Hepatocyte (in vitro differentiated cells): Measurements from ENCODE around the gene WNK1. TPM values are rescaled to one million over a fixed set of nuclear protein-coding genes. Genes with fewer than 3 reads are reported as not detected.
A peak's percentile ranks its signal among the peaks of the same experiment; 100 is the strongest.
"Not testable (repeated sequence)": the region's sequence is repeated elsewhere in the genome, so short reads cannot be mapped to it uniquely, and the experiment has no call there.

ENCODE experiments used
- DNase-seq: peaks from one replicate; pipeline ENCODE4 v3.0.0-alpha.2; 2016; ENCODE audit warnings: low spot score
- H2AFZ ChIP-seq: fragments of 200-600 bp; sonication (generic); 2 replicates; pipeline ENCODE4 v1.6.0; 2016; ENCODE audit warnings: antibody characterized with exemption, mild to moderate bottlenecking
- H3K27ac ChIP-seq: fragments of 200-600 bp; sonication (generic); 2 replicates; pipeline ENCODE4 v1.5.1; 2016; ENCODE audit warnings: mild to moderate bottlenecking
- H3K27me3 ChIP-seq: fragments of 200-600 bp; sonication (generic); 2 replicates; pipeline ENCODE4 v1.6.1; 2016
- H3K36me3 ChIP-seq: fragments of 200-600 bp; sonication (generic); replicated peaks from 2 replicates; pipeline ENCODE4 v1.5.1; 2016; ENCODE audit warnings: low read depth; ENCODE audit not compliant: insufficient read depth
- H3K4me1 ChIP-seq: fragments of 200-600 bp; sonication (generic); 2 replicates; pipeline ENCODE4 v1.5.1; 2016; ENCODE audit warnings: mild to moderate bottlenecking, moderate library complexity; ENCODE audit not compliant: insufficient read depth
- H3K4me2 ChIP-seq: fragments of 200-600 bp; sonication (generic); 2 replicates; pipeline ENCODE4 v1.6.0; 2016
- H3K4me3 ChIP-seq: fragments of 200-600 bp; sonication (generic); 2 replicates; pipeline ENCODE4 v1.5.1; 2016; ENCODE audit warnings: mild to moderate bottlenecking
- H3K79me2 ChIP-seq: fragments of 200-600 bp; sonication (generic); 2 replicates; pipeline ENCODE4 v1.6.0; 2017; ENCODE audit warnings: mild to moderate bottlenecking
- H3K9me2 ChIP-seq: fragments of 200-600 bp; sonication (generic); replicated peaks from 2 replicates; pipeline ENCODE4 v1.6.0; 2017; ENCODE audit warnings: mild to moderate bottlenecking; ENCODE audit not compliant: insufficient read depth
- H3K9me3 ChIP-seq: fragments of 200-600 bp; sonication (generic); 2 replicates; pipeline ENCODE4 v1.5.1; 2016; ENCODE audit warnings: low read depth, mild to moderate bottlenecking
- H4K20me1 ChIP-seq: fragments of 200-600 bp; sonication (generic); 2 replicates; pipeline ENCODE4 v1.6.0; 2016; ENCODE audit warnings: mild to moderate bottlenecking; ENCODE audit not compliant: insufficient read depth, poor library complexity, severe bottlenecking
- CTCF ChIP-seq: fragments of 200-600 bp; sonication (generic); IDR thresholded peaks from 2 replicates; pipeline ENCODE4 v1.5.1; 2016; ENCODE audit warnings: antibody characterized with exemption, mild to moderate bottlenecking; ENCODE audit not compliant: poor library complexity
- EZH2 ChIP-seq: fragments of 200-600 bp; sonication (generic); IDR thresholded peaks from 2 replicates; pipeline ENCODE4 v1.6.1; 2016; ENCODE audit warnings: antibody characterized with exemption, mild to moderate bottlenecking, borderline replicate concordance
- EZH2phosphoT487 ChIP-seq: fragments of 200-600 bp; sonication (generic); IDR thresholded peaks from one replicate; pipeline ENCODE4 v1.6.1; 2018; ENCODE audit warnings: antibody characterized with exemption, mild to moderate bottlenecking, low read depth, moderate library complexity; ENCODE audit not compliant: unreplicated experiment, severe bottlenecking
- WGBS: methylation state at CpG from one replicate; pipeline ENCODE4 v1.1.6; 2016; ENCODE audit warnings: low lambda C conversion rate; ENCODE audit errors: missing lambda C conversion rate; 5-methylcytosine and 5-hydroxymethylcytosine counted together
- polyA plus RNA-seq: library from polyadenylated mRNA; unstranded; fragments of >200 nt; fragmentation: Nextera tagmentation; extraction: Ambion mirVana; gene quantifications from 2 replicates; pipeline ENCODE4 v1.2.1, GENCODE V29; 2016
- total RNA-seq: library from RNA; depleted of rRNA; stranded (reverse); fragments of >200 nt; gene quantifications from 2 replicates; pipeline ENCODE4 v1.2.3, GENCODE V29; 2014

The WNK1 gene
- total RNA-seq (62.6 and 63.7 TPM in 2 replicates), polyA plus RNA-seq (51.2 and 58.5 TPM in 2 replicates)

DNA sequence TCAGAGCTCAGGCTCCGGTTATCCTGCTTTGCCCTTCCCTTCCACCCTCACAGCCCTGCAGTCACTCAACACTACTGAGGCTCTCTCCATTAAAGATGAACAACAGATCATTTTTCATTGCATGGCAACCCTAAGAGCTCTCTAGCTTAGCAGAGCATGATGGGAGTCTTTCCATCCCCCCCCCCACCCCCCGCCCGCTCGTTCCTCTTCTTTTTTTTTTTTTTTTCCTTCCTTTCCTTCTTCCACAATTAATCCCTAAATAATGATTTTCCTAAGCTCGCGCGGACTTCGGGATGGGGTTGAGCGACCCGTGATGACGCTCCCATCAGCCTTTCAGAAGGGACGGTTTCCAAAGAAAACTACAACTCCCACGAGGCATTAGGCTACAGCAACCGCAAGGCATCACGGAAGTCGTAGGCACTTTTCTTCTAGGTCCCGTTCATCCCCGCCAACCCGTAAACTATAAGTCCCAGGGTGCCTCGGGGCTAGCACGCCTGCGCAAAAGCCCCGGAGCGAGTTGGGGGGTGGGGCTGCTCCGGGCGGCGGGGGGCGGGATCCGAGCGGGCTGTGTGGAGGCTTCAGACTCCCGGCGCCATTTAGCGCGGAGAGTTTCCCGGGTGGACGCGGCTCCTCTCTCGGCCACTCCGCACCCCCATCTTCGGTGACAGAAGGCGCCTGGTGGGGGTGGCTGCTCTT lies at the start of gene WNK1:
TSS of gene WNK1 (plus strand) at position 581 of the 696 bp plus-strand sequence. CDS start 987 bp downstream, outside the sequence.
- TF ChIP-seq EZH2phosphoT487, result no peak
- TF ChIP-seq EZH2, result no peak
- no peak for TF ChIP-seq CTCF
- peaks cover 12% of the 10 kb centered on the region for H3K4me1 ChIP-seq
- no peaks in the 10 kb centered on the region for H3K27me3 ChIP-seq
- H3K27ac ChIP-seq, result peak within 1 kb of the TSS; percentile 97
- peaks cover 42% of the 10 kb centered on the region for H3K79me2 ChIP-seq
- peak within 1 kb of the TSS; percentile 69 for H2AFZ ChIP-seq
- under 1% methylated on average over 23 of the region's 41 CpGs for WGBS
- peak within 1 kb of the TSS; percentile 90 for H3K4me2 ChIP-seq
- H3K36me3 ChIP-seq, result no peaks in the 10 kb centered on the region
- DNase-seq, result peak; percentile 99
- H3K4me3 ChIP-seq, result peak within 1 kb of the TSS; percentile 23
- no peaks in the 10 kb centered on the region for H3K9me2 ChIP-seq
- H3K9me3 ChIP-seq, result no peaks in the 10 kb centered on the region
- H4K20me1 ChIP-seq, result peaks cover 39% of the 10 kb centered on the region

DNA sequence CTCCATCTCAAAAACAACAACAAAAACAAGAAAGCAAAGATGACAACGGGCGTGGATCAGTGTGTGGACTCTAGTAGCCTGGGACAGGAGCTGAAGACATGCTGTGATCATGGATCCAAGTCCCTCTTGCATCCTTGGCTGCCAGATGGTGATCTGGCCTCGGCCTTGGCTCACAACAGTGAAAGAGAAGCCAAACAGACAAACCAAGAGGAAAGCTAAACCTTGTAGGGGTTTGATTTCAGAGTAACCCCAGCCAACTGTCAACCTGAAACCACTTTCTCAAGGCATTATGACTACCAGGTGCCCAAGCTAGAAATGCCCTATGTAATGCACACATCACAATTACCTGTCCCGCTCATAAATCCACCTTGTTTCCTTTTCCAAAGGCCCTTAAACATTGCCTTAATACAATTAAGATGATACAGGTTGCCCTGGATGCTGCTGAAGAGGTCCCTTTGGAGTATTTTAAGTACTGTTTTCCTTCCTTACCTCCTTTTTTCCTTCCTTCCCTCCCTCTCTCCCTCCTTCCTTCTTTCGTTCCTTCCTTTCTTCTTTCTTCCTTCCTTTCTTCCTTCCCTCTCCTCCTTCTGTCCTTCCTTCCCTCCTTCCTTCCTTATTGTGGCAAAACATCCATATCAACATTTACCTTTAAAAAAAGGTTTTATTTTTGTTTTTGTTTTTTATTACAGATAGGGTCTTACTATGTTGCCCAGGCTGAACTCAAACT lies 47.7 kb upstream of the WNK1 start:
- TF ChIP-seq EZH2phosphoT487 (no peak), EZH2 (no peak), CTCF (no peak)
- Histone ChIP-seq H3K4me2 (no peak overlapping the region), H3K79me2 (no peaks in the 10 kb centered on the region), H3K4me3 (no peak overlapping the region), H3K4me1 (no peaks in the 10 kb centered on the region), H3K9me3 (no peaks in the 10 kb centered on the region), H2AFZ (no peak overlapping the region), H3K9me2 (no peaks in the 10 kb centered on the region), H3K27me3 (no peaks in the 10 kb centered on the region), H3K36me3 (no peaks in the 10 kb centered on the region), H3K27ac (no peak overlapping the region), H4K20me1 (no peaks in the 10 kb centered on the region)
- WGBS, result 94% methylated on average over 5 of the region's 5 CpGs
- no peak for DNase-seq

DNA sequence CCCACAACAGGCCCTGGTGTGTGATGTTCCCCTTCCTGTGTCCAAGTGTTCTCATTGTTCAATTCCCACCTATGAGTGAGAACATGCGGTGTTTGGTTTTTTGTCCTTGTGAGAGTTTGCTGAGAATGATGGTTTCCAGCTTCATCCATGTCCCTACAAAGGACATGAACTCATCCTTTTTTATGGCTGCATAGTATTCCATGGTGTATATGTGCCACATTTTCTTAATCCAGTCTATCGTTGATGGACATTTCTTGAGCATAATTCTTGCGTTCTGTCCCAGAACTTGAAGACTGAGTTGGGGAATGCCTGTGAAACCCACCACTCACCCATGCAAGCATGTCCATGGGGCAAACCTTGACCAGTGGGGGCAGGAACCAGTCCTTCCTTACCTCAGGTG lies 44.3 kb upstream of the WNK1 start:
- H3K36me3 ChIP-seq, H3K79me2 ChIP-seq, H3K9me3 ChIP-seq, H3K27me3 ChIP-seq, H3K4me1 ChIP-seq, H3K4me3 ChIP-seq, H4K20me1 ChIP-seq, H3K9me2 ChIP-seq, H3K4me2 ChIP-seq, DNase-seq, H2AFZ ChIP-seq, H3K27ac ChIP-seq: not testable (repeated sequence)
- 67% methylated on average over 3 of the region's 3 CpGs for WGBS

GRCh38 chr12:709455-710020 lies 42.8 kb upstream of the WNK1 start:
- Histone ChIP-seq H2AFZ (no peak overlapping the region), H3K27ac (no peak overlapping the region), H4K20me1 (no peaks in the 10 kb centered on the region), H3K4me3 (no peak overlapping the region), H3K4me2 (no peak overlapping the region), H3K36me3 (no peaks in the 10 kb centered on the region), H3K9me2 (no peaks in the 10 kb centered on the region), H3K9me3 (no peaks in the 10 kb centered on the region), H3K27me3 (no peaks in the 10 kb centered on the region), H3K4me1 (no peaks in the 10 kb centered on the region), H3K79me2 (no peaks in the 10 kb centered on the region)
- no peak for DNase-seq
- TF ChIP-seq EZH2, result no peak
- TF ChIP-seq EZH2phosphoT487, result no peak
- no peak for TF ChIP-seq CTCF
- 87% methylated on average over 7 of the region's 7 CpGs for WGBS
